ENCODE measurements around the gene C1R.

DNA sequence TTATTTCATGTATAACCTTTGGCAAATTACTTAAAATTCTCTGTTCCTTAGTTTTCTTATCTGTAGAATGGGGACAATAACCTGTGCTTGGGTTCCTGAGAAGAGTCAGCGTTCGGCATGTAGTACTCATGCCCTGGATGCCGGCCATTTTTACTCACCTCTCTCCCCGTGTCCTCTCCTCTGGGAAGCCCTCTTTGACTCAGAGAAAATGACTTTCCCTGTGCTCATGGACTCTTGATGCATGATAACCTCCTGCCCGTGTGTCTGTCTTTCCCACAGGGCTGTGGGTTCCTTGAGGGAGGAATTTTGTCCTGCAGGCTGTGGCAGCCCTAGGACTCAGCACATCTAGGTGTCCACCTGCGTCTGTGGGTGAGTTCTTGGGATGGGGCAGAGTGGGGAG, 22.6 kb upstream of the C1R start:
- TF ChIP-seq POLR2A (IDR thresholded peaks at IDR 0.05; ENCODE audit: low read length), result no peak
- no peak for TF ChIP-seq GATA1 (IDR thresholded peaks at IDR 0.05; ENCODE audit: low read depth, low read length)

Data from erythroblast (primary cell).